T-cell (primary cell): ENCODE results near the gene HSD17B8. TPM values are rescaled to one million over a fixed set of nuclear protein-coding genes. Genes with fewer than 3 reads are reported as not detected.
A peak's percentile ranks its signal among the peaks of the same experiment; 100 is the strongest.

Experiments
- ATAC-seq, 4 experiments: fragments of 200-7000 bp in 3 of 4; fragments of 150-1000 bp in 1 of 4; cut with Tn5 transposase; replicated peaks in 1 of 4; 1 replicate in 3 of 4; 2 replicates in 1 of 4; pipeline ENCODE4 v1.10.0; 2021; ENCODE audit warnings: moderate library complexity in 3 of 4, mild to moderate bottlenecking in 2 of 4, moderate number of reproducible peaks in 1 of 4
- CTCF ChIA-PET, 2 donors: fragments of 300-600 bp; sonication (Branson Sonifier 250); formaldehyde crosslinking; loops; one replicate each; lab custom pipeline; 2022; ENCODE audit warnings: antibody characterized with exemption in 2 of 2; lab: Charles Lee
- POLR2A ChIA-PET, 2 donors: fragments of 300-600 bp; sonication (Branson Sonifier 250); formaldehyde crosslinking; loops; one replicate each; lab custom pipeline; 2022; ENCODE audit warnings: antibody characterized with exemption in 2 of 2; lab: Charles Lee
- DNase-seq, 35 experiments: peaks; one replicate each; pipeline versions ENCODE4 v3.0.0 to v3.0.0-alpha.2; 2013 to 2023
- H3K27ac ChIP-seq: one replicate; pipeline ENCODE4 v1.5.1; 2013; ENCODE audit warnings: low read length
- H3K27me3 ChIP-seq, 2 experiments: replicated peaks in 1 of 2; 1 replicate in 1 of 2; 2 replicates in 1 of 2; pipeline versions ENCODE4 v1.6.1 to v1.7.0; 2013; ENCODE audit warnings: low read length in 1 of 2, mixed read lengths in 1 of 2; ENCODE audit not compliant: control insufficient read depth in 2 of 2, insufficient read depth in 2 of 2; ENCODE audit errors: extremely low read depth in 1 of 2
- H3K36me3 ChIP-seq, 2 donors: 1 replicate in 1 of 2; 2 replicates in 1 of 2; pipeline versions ENCODE4 v1.6.1 to v1.7.0; 2013; ENCODE audit warnings: low read length in 1 of 2; ENCODE audit not compliant: control insufficient read depth in 2 of 2, insufficient read depth in 1 of 2; ENCODE audit errors: extremely low read depth in 1 of 2
- H3K4me1 ChIP-seq, 2 experiments: 1 replicate in 1 of 2; 2 replicates in 1 of 2; pipeline versions ENCODE4 v1.6.1 to v1.7.0; 2013; ENCODE audit warnings: low read length in 2 of 2, mixed read lengths in 1 of 2; ENCODE audit not compliant: insufficient read depth in 2 of 2, control insufficient read depth in 1 of 2; ENCODE audit errors: extremely low read depth in 1 of 2
- H3K4me3 ChIP-seq, 2 donors: 1 replicate in 1 of 2; 2 replicates in 1 of 2; pipeline versions ENCODE4 v1.5.1 to v1.7.0; 2013; ENCODE audit warnings: mild to moderate bottlenecking in 2 of 2, low read length in 1 of 2, moderate library complexity in 1 of 2; ENCODE audit not compliant: control insufficient read depth in 1 of 2; ENCODE audit errors: extremely low read depth in 1 of 2
- H3K9me3 ChIP-seq: 2 replicates; pipeline ENCODE4 v1.7.0; 2013
- H3K27ac Mint-ChIP-seq, 2 donors: one replicate each; pipeline ENCODE4 v1.8.0; 2020 to 2021; ENCODE audit warnings: mild to moderate bottlenecking in 2 of 2, mixed read lengths in 2 of 2
- H3K27me3 Mint-ChIP-seq, 2 donors: one replicate each; pipeline ENCODE4 v1.8.0; 2021 to 2022; ENCODE audit warnings: mixed read lengths in 2 of 2
- H3K36me3 Mint-ChIP-seq: one replicate; pipeline ENCODE4 v1.8.0; 2021; ENCODE audit warnings: mixed read lengths
- H3K4me1 Mint-ChIP-seq, 3 donors: one replicate each; pipeline ENCODE4 v1.8.0; 2020 to 2022; ENCODE audit warnings: mixed read lengths in 3 of 3, mild to moderate bottlenecking in 1 of 3
- H3K4me3 Mint-ChIP-seq, 3 donors: one replicate each; pipeline ENCODE4 v1.8.0; 2020 to 2022; ENCODE audit warnings: mild to moderate bottlenecking in 3 of 3, mixed read lengths in 3 of 3, moderate library complexity in 3 of 3
- H3K9me3 Mint-ChIP-seq, 3 donors: one replicate each; pipeline ENCODE4 v1.8.0; 2020 to 2022; ENCODE audit warnings: mixed read lengths in 3 of 3
- WGBS: methylation state at CpG from one replicate; pipeline ENCODE4 v1.1.5; 2013; ENCODE audit warnings: missing lambda C conversion rate; ENCODE audit not compliant: insufficient coverage; 5-methylcytosine and 5-hydroxymethylcytosine counted together
- total RNA-seq, 35 experiments: library from RNA in 6 of 35; stranded (reverse) in 6 of 35; fragments of 120-200 nt in 1 of 35; gene quantifications; one replicate each; pipeline versions ENCODE4 v1.2.1 to v1.2.4 and lab custom pipeline; 2013 to 2026

The HSD17B8 gene
- total RNA-seq, 5 donors from 2014 or later (not counting 1 experiment from before 2014, with no cell fraction given), result 13.9 to 27.7 (median 24.4) TPM

DNA sequence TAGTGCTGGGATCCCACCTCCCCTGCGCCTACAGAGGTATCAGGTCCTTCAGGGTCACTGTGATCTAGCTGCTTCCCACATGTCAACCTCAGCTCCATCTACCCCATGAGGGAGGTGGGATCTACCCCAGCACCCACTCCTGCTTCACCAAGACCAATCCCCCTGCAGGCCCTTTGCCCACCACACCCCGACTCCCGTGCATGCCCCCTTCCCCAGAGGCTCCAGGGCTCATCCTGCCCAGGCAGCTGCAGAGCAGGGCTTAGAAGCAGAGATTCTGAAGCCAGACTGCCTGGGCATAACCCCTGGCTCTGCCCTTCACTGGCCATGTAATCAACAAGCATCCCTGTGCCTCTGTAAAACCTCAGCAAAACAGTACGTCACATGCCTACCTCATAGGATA is 29.7 kb upstream of the HSD17B8 start:
- H3K9me3 Mint-ChIP-seq, result no peaks in the 10 kb centered on the region
- H3K27ac ChIP-seq, result no peak overlapping the region
- H3K36me3 Mint-ChIP-seq, result no peaks in the 10 kb centered on the region
- H3K27me3 Mint-ChIP-seq, result peaks cover 3 to 21% of the 10 kb centered on the region in 2 donors
- H3K4me1 Mint-ChIP-seq, result peaks cover 0 to 3% (median 0%) of the 10 kb centered on the region in 3 donors
- ChIA-PET CTCF (no interaction called here), POLR2A (no interaction called here)
- H3K27me3 ChIP-seq, result peaks cover 0 to 57% of the 10 kb centered on the region in 2 experiments
- no peaks in the 10 kb centered on the region for H3K4me1 ChIP-seq
- no peak overlapping the region for H3K4me3 ChIP-seq
- H3K9me3 ChIP-seq, result no peaks in the 10 kb centered on the region
- 80% methylated on average over 3 of the region's 4 CpGs for WGBS
- H3K36me3 ChIP-seq, result no peaks in the 10 kb centered on the region
- H3K27ac Mint-ChIP-seq, result no peak overlapping the region
- ATAC-seq (no peak), DNase-seq (no peak)
- H3K4me3 Mint-ChIP-seq, result no peak overlapping the region

GRCh38 chr6:33175436-33176069 is 28.9 kb upstream of the HSD17B8 start:
- peaks cover 0 to 57% of the 10 kb centered on the region in 2 experiments for H3K27me3 ChIP-seq
- DNase-seq, result no peak
- CTCF ChIA-PET, result no interaction called here
- no peak overlapping the region for H3K4me3 ChIP-seq
- Mint-ChIP-seq H3K36me3 (no peaks in the 10 kb centered on the region), H3K27ac (no peak overlapping the region), H3K9me3 (no peaks in the 10 kb centered on the region), H3K4me1 (no peaks in the 10 kb centered on the region), H3K4me3 (no peak overlapping the region), H3K27me3 (peaks cover 3 to 21% of the 10 kb centered on the region in 2 donors)
- 87% methylated on average over 6 of the region's 10 CpGs for WGBS
- no peak for ATAC-seq
- no peaks in the 10 kb centered on the region for H3K36me3 ChIP-seq
- H3K9me3 ChIP-seq, result no peaks in the 10 kb centered on the region
- H3K27ac ChIP-seq, result no peak overlapping the region
- POLR2A ChIA-PET, result interaction anchor here in 1 of 2 donors (0.6 kb wide), 1 partner anchor 1277 kb away, joined by 4 read pairs; no protein-coding TSS in a partner anchor
- H3K4me1 ChIP-seq, result no peaks in the 10 kb centered on the region

DNA sequence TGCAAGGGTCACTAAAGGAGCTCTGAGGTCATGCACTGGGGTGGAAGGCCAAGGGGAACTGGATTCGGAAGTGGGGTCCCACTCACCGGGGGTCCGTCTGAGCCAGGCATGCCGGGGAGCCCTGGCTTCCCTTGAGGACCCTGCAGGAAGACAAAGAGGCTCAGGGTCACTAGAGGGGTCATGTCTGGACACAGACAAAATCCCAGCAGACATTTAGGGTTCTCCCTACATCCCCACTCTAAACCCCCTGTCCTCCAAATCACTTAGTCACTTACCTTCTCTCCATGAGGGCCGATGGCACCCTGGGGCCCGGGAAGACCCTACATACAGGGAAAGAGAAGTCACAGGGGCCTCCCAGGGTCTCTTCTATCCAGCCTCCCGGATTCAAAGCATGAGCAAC is 27.5 kb upstream of the HSD17B8 start:
- no peak overlapping the region for H3K4me3 ChIP-seq
- ATAC-seq (no peak), DNase-seq (no peak)
- H3K9me3 Mint-ChIP-seq, result no peaks in the 10 kb centered on the region
- POLR2A ChIA-PET, result no interaction called here
- peaks cover 0 to 54% of the 10 kb centered on the region in 2 experiments for H3K27me3 ChIP-seq
- H3K9me3 ChIP-seq, result no peaks in the 10 kb centered on the region
- H3K27me3 Mint-ChIP-seq, result peaks cover 3 to 21% of the 10 kb centered on the region in 2 donors
- no peaks in the 10 kb centered on the region for H3K4me1 Mint-ChIP-seq
- no peak overlapping the region for H3K27ac ChIP-seq
- no peak overlapping the region for H3K4me3 Mint-ChIP-seq
- H3K36me3 Mint-ChIP-seq, result no peaks in the 10 kb centered on the region
- no peaks in the 10 kb centered on the region for H3K4me1 ChIP-seq
- no peak overlapping the region for H3K27ac Mint-ChIP-seq
- H3K36me3 ChIP-seq, result no peaks in the 10 kb centered on the region
- 91% methylated on average over 6 of the region's 7 CpGs for WGBS
- CTCF ChIA-PET, result no interaction called here

- peaks cover 0 to 2% of the 10 kb centered on the region in 2 experiments for H3K4me1 ChIP-seq
- ATAC-seq, result no peak
- no peak overlapping the region for H3K4me3 Mint-ChIP-seq
- H3K4me3 ChIP-seq, result no peak overlapping the region
- CTCF ChIA-PET, result interaction anchor here in 1 of 2 donors (0.6 kb wide), 1 partner anchor 70 kb away, joined by 5 read pairs; no protein-coding TSS in a partner anchor
- H3K27ac ChIP-seq, result no peak overlapping the region
- H3K27ac Mint-ChIP-seq, result no peak overlapping the region
- WGBS, result 86% methylated on average over 7 of the region's 19 CpGs
- H3K36me3 ChIP-seq, result no peaks in the 10 kb centered on the region
- no peaks in the 10 kb centered on the region for H3K9me3 ChIP-seq
- no peak for DNase-seq
- peaks cover 3 to 4% (median 3%) of the 10 kb centered on the region in 3 donors for H3K4me1 Mint-ChIP-seq
- H3K27me3 ChIP-seq, result peaks cover 0 to 45% of the 10 kb centered on the region in 2 experiments
- peaks cover 2 to 3% (median 2%) of the 10 kb centered on the region in 3 donors for H3K9me3 Mint-ChIP-seq
- peaks cover 3% of the 10 kb centered on the region for H3K36me3 Mint-ChIP-seq
- H3K27me3 Mint-ChIP-seq, result peaks cover 3 to 21% of the 10 kb centered on the region in 2 donors
- POLR2A ChIA-PET, result interaction anchor here in 1 of 2 donors (0.6 kb wide), 1 partner anchor 1961 kb away, joined by 4 read pairs; no protein-coding TSS in a partner anchor
Observed at GRCh38 chr6:33177552-33178446, 26.7 kb upstream of the HSD17B8 start.

DNA sequence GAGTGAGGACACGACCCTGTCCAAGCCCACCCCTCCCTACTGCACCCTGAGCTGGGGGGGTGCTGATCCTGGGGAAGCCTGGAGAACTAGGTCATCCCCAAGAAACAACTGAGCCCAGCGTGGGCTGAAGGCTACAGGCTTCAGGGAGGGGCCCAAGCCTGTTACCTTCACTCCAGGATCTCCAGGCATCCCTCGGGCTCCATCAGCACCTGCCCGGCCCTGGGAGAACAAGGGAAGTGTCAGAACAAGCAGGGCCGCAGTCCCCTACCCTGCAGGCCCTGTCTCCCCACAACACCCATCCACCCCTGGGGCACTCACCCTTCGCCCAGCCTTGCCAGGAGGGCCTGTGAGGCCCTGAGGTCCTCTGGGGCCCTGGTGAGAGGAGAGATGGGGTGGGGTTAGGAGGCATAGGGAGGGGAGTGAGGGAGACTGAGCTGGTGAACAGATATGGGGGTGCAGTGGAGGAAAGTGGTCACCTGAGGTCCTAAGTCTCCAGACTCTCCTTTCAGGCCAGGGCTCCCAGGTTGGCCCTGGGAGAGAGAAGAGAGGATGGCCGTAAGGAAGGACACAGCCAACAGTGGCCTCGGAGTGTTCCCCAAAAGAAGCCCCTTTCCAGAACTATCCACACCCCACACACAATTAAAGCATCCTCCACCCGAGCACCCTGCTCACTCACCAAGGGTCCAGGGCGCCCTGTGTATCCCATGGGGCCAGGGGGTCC is 25.5 kb upstream of the HSD17B8 start:
- H3K4me1 ChIP-seq, result peaks cover 6 to 12% of the 10 kb centered on the region in 2 experiments
- 76% methylated on average over 4 of the region's 10 CpGs for WGBS
- H3K36me3 Mint-ChIP-seq, result peaks cover 14% of the 10 kb centered on the region
- no peaks in the 10 kb centered on the region for H3K36me3 ChIP-seq
- peaks cover 0 to 35% of the 10 kb centered on the region in 2 experiments for H3K27me3 ChIP-seq
- no peak for ATAC-seq
- peaks cover 3 to 21% of the 10 kb centered on the region in 2 donors for H3K27me3 Mint-ChIP-seq
- H3K27ac ChIP-seq, result no peak overlapping the region
- no peak overlapping the region for H3K4me3 Mint-ChIP-seq
- no peak overlapping the region for H3K27ac Mint-ChIP-seq
- POLR2A ChIA-PET, result no interaction called here
- CTCF ChIA-PET, result no interaction called here
- peaks cover 10 to 14% (median 13%) of the 10 kb centered on the region in 3 donors for H3K9me3 Mint-ChIP-seq
- no peak overlapping the region for H3K4me3 ChIP-seq
- H3K9me3 ChIP-seq, result no peaks in the 10 kb centered on the region
- DNase-seq, result no peak
- peaks cover 14 to 15% (median 14%) of the 10 kb centered on the region in 3 donors for H3K4me1 Mint-ChIP-seq

- H3K27ac Mint-ChIP-seq, result peak overlapping the region; percentile 16 to 39
- Histone ChIP-seq H3K9me3 (no peaks in the 10 kb centered on the region), H3K4me3 (no peak overlapping the region), H3K36me3 (no peaks in the 10 kb centered on the region), H3K27ac (no peak overlapping the region), H3K4me1 (peaks cover 8 to 23% of the 10 kb centered on the region in 2 experiments), H3K27me3 (peaks cover 0 to 28% of the 10 kb centered on the region in 2 experiments)
- CTCF ChIA-PET, result no interaction called here
- peaks cover 24 to 25% (median 25%) of the 10 kb centered on the region in 3 donors for H3K4me1 Mint-ChIP-seq
- ATAC-seq (no peak), DNase-seq (no peak)
- POLR2A ChIA-PET, result no interaction called here
- peaks cover 0 to 16% of the 10 kb centered on the region in 2 donors for H3K27me3 Mint-ChIP-seq
- peaks cover 10 to 14% (median 13%) of the 10 kb centered on the region in 3 donors for H3K9me3 Mint-ChIP-seq
- peaks cover 21% of the 10 kb centered on the region for H3K36me3 Mint-ChIP-seq
- WGBS, result 91% methylated on average over 7 of the region's 7 CpGs
- H3K4me3 Mint-ChIP-seq, result no peak overlapping the region
Observed at GRCh38 chr6:33181141-33181540, 23.3 kb upstream of the HSD17B8 start.
